IgD-negative memory B cell (primary cell): ENCODE measurements around the gene C16orf90. TPM values are rescaled to one million over a fixed set of nuclear protein-coding genes. Genes with fewer than 3 reads are reported as not detected.
A peak's percentile ranks its signal among the peaks of the same experiment; 100 is the strongest.
"Not testable (repeated sequence)": the region's sequence is repeated elsewhere in the genome, so short reads cannot be mapped to it uniquely, and the experiment has no call there.

Source experiments
- H3K27ac Mint-ChIP-seq, 3 donors: one replicate each; pipeline ENCODE4 v1.8.0; 2020 to 2022; ENCODE audit warnings: mild to moderate bottlenecking in 3 of 3, mixed read lengths in 3 of 3, moderate library complexity in 1 of 3
- H3K27me3 Mint-ChIP-seq: one replicate; pipeline ENCODE4 v1.8.0; 2021; ENCODE audit warnings: mixed read lengths
- H3K36me3 Mint-ChIP-seq: one replicate; pipeline ENCODE4 v1.8.0; 2020; ENCODE audit warnings: mild to moderate bottlenecking, mixed read lengths
- H3K4me1 Mint-ChIP-seq, 3 donors: one replicate each; pipeline ENCODE4 v1.8.0; 2020 to 2022; ENCODE audit warnings: mixed read lengths in 3 of 3, mild to moderate bottlenecking in 1 of 3
- H3K4me3 Mint-ChIP-seq, 4 donors: one replicate each; pipeline ENCODE4 v1.8.0; 2020 to 2022; ENCODE audit warnings: mild to moderate bottlenecking in 4 of 4, mixed read lengths in 4 of 4, moderate library complexity in 3 of 4
- H3K9me3 Mint-ChIP-seq, 3 donors: one replicate each; pipeline ENCODE4 v1.8.0; 2020 to 2021; ENCODE audit warnings: mixed read lengths in 3 of 3, mild to moderate bottlenecking in 1 of 3
- polyA plus RNA-seq: library from polyadenylated mRNA; unstranded; fragments of 300-500 nt; fragmentation: Illumina TruSeq; gene quantifications from one replicate; pipeline ENCODE4 v1.2.3, GENCODE V29; 2021

The C16orf90 gene
- polyA plus RNA-seq, 1 donor from 2014 or later, result not detected

- H3K9me3 Mint-ChIP-seq, result no peaks in the 10 kb centered on the region
- H3K27me3 Mint-ChIP-seq, result no peaks in the 10 kb centered on the region
- peaks cover 0 to 4% (median 0%) of the 10 kb centered on the region in 3 donors for H3K4me1 Mint-ChIP-seq
- H3K36me3 Mint-ChIP-seq, result peaks cover 8% of the 10 kb centered on the region
- no peak overlapping the region for H3K4me3 Mint-ChIP-seq
- H3K27ac Mint-ChIP-seq, result no peak overlapping the region
These were observed 12.5 kb downstream of the C16orf90 start for GRCh38 chr16:3482659-3483241.

- Mint-ChIP-seq H3K9me3 (no peaks in the 10 kb centered on the region), H3K27ac (peak overlapping the region in 1 of 3 donors; percentile 73), H3K36me3 (peaks cover 8% of the 10 kb centered on the region)
These were observed 13.3 kb downstream of the C16orf90 start for GRCh38 chr16:3481696-3482658.

GRCh38 chr16:3480901-3481695 lies 14.2 kb downstream of the C16orf90 start:
- H3K36me3 Mint-ChIP-seq, result peaks cover 5% of the 10 kb centered on the region

More at GRCh38 chr16:3481696-3482658, 13.3 kb downstream of the C16orf90 start:
- H3K4me1 Mint-ChIP-seq, result peaks cover 0 to 4% (median 0%) of the 10 kb centered on the region in 3 donors
- H3K4me3 Mint-ChIP-seq, result no peak overlapping the region
- H3K27me3 Mint-ChIP-seq, result no peaks in the 10 kb centered on the region

GRCh38 chr16:3479654-3480216 lies 15.6 kb downstream of the C16orf90 start:
- Mint-ChIP-seq H3K27ac (no peak overlapping the region), H3K4me3 (no peak overlapping the region)

More at GRCh38 chr16:3480901-3481695, 14.2 kb downstream of the C16orf90 start:
- Mint-ChIP-seq H3K27me3 (no peaks in the 10 kb centered on the region), H3K27ac (no peak overlapping the region), H3K4me3 (no peak overlapping the region), H3K9me3 (no peaks in the 10 kb centered on the region), H3K4me1 (peaks cover 0 to 4% (median 0%) of the 10 kb centered on the region in 3 donors)

GRCh38 chr16:3478242-3478925 lies 16.9 kb downstream of the C16orf90 start:
- H3K27me3 Mint-ChIP-seq, result no peaks in the 10 kb centered on the region
- no peak overlapping the region for H3K4me3 Mint-ChIP-seq
- peaks cover 0 to 5% (median 0%) of the 10 kb centered on the region in 3 donors for H3K4me1 Mint-ChIP-seq
- H3K9me3 Mint-ChIP-seq, result no peaks in the 10 kb centered on the region
- no peak overlapping the region for H3K27ac Mint-ChIP-seq
- H3K36me3 Mint-ChIP-seq, result peaks cover 6% of the 10 kb centered on the region

More at GRCh38 chr16:3479654-3480216, 15.6 kb downstream of the C16orf90 start:
- H3K9me3 Mint-ChIP-seq, result no peaks in the 10 kb centered on the region
- H3K36me3 Mint-ChIP-seq, result peaks cover 6% of the 10 kb centered on the region
- H3K4me1 Mint-ChIP-seq, result peaks cover 0 to 4% (median 0%) of the 10 kb centered on the region in 3 donors
- H3K27me3 Mint-ChIP-seq, result no peaks in the 10 kb centered on the region

- Mint-ChIP-seq H3K36me3 (peaks cover 1% of the 10 kb centered on the region), H3K4me1 (peaks cover 0 to 3% (median 0%) of the 10 kb centered on the region in 3 donors), H3K27me3 (no peaks in the 10 kb centered on the region), H3K9me3 (peaks cover 0 to 4% (median 3%) of the 10 kb centered on the region in 3 donors), H3K4me3 (no peak overlapping the region), H3K27ac (no peak overlapping the region)
These were observed 18.9 kb downstream of the C16orf90 start for GRCh38 chr16:3476409-3476808.

GRCh38 chr16:3475604-3476375 lies 19.5 kb downstream of the C16orf90 start:
- H3K36me3 Mint-ChIP-seq, result peaks cover 1% of the 10 kb centered on the region
- H3K27me3 Mint-ChIP-seq, result no peaks in the 10 kb centered on the region
- H3K9me3 Mint-ChIP-seq, result peaks cover 0 to 4% (median 3%) of the 10 kb centered on the region in 3 donors
- no peak overlapping the region for H3K4me3 Mint-ChIP-seq
- H3K27ac Mint-ChIP-seq, result no peak overlapping the region
- H3K4me1 Mint-ChIP-seq, result peaks cover 0 to 3% (median 0%) of the 10 kb centered on the region in 3 donors

GRCh38 chr16:3474870-3475269 lies 20.4 kb downstream of the C16orf90 start:
- not testable (repeated sequence) for H3K4me3 Mint-ChIP-seq, H3K27me3 Mint-ChIP-seq, H3K4me1 Mint-ChIP-seq, H3K36me3 Mint-ChIP-seq, H3K27ac Mint-ChIP-seq, H3K9me3 Mint-ChIP-seq

GRCh38 chr16:3474136-3474779 lies 21.0 kb downstream of the C16orf90 start:
- peaks cover 0 to 1% (median 0%) of the 10 kb centered on the region in 3 donors for H3K4me1 Mint-ChIP-seq
- no peak overlapping the region for H3K27ac Mint-ChIP-seq
- H3K9me3 Mint-ChIP-seq, result peaks cover 0 to 4% (median 3%) of the 10 kb centered on the region in 3 donors
- H3K4me3 Mint-ChIP-seq, result no peak overlapping the region
- H3K36me3 Mint-ChIP-seq, result peaks cover 1% of the 10 kb centered on the region
- no peaks in the 10 kb centered on the region for H3K27me3 Mint-ChIP-seq

GRCh38 chr16:3473596-3473943 lies 21.7 kb downstream of the C16orf90 start:
- H3K27me3 Mint-ChIP-seq, H3K36me3 Mint-ChIP-seq, H3K27ac Mint-ChIP-seq, H3K9me3 Mint-ChIP-seq, H3K4me1 Mint-ChIP-seq, H3K4me3 Mint-ChIP-seq: not testable (repeated sequence)

- H3K4me3 Mint-ChIP-seq, result no peak overlapping the region
- H3K36me3 Mint-ChIP-seq, result peaks cover 1% of the 10 kb centered on the region
- H3K27me3 Mint-ChIP-seq, result no peaks in the 10 kb centered on the region
- no peak overlapping the region for H3K27ac Mint-ChIP-seq
- peaks cover 0 to 4% (median 2%) of the 10 kb centered on the region in 3 donors for H3K4me1 Mint-ChIP-seq
- H3K9me3 Mint-ChIP-seq, result peaks cover 0 to 4% (median 3%) of the 10 kb centered on the region in 3 donors
These were observed 22.3 kb downstream of the C16orf90 start for GRCh38 chr16:3472878-3473595.

GRCh38 chr16:3471518-3472176 lies 23.6 kb downstream of the C16orf90 start:
- H3K36me3 Mint-ChIP-seq, result peaks cover 2% of the 10 kb centered on the region
- H3K27ac Mint-ChIP-seq, result no peak overlapping the region
- peaks cover 0 to 7% (median 6%) of the 10 kb centered on the region in 3 donors for H3K4me1 Mint-ChIP-seq
- H3K9me3 Mint-ChIP-seq, result peaks cover 0 to 4% (median 3%) of the 10 kb centered on the region in 3 donors
- H3K4me3 Mint-ChIP-seq, result peak overlapping the region in 1 of 4 donors; percentile 22
- H3K27me3 Mint-ChIP-seq, result no peaks in the 10 kb centered on the region
